ENCODE measurements around the gene ARL6IP6. TPM values are rescaled to one million over a fixed set of nuclear protein-coding genes. Genes with fewer than 3 reads are reported as not detected.

ARL6IP6 gene
- total and polyA plus RNA-seq, 4 donors: 19.0 to 59.5 (median 34.2) TPM

GRCh38 chr2:152766928-152767327, 48.5 kb downstream of the ARL6IP6 start:
- H3K27ac ChIP-seq (ENCODE audit: low read depth, low read length): no peak overlapping the region
- H3K4me1 ChIP-seq (ENCODE audit: control insufficient read depth, insufficient read depth, low read length): no peaks in the 10 kb centered on the region
- H3K36me3 ChIP-seq (ENCODE audit: control insufficient read depth, insufficient read depth, low read length): no peaks in the 10 kb centered on the region
- no CpG with 5 or more reads among the region's 1 CpG for WGBS (ENCODE audit: insufficient coverage)
- no peaks in the 10 kb centered on the region for H3K27me3 ChIP-seq (ENCODE audit: control insufficient read depth, insufficient read depth, low read length)
- H3K4me3 ChIP-seq (ENCODE audit: low read depth, low read length): no peak overlapping the region
- H3K9me3 ChIP-seq (ENCODE audit: control insufficient read depth, insufficient read depth, low read length): no peaks in the 10 kb centered on the region
- DNase-seq (ENCODE audit: low read depth in 4 of 6, low spot score in 6 of 6): no peak

GRCh38 chr2:152781175-152781574, 62.8 kb downstream of the ARL6IP6 start:
- no peak overlapping the region for H3K27ac ChIP-seq (ENCODE audit: low read depth, low read length)
- WGBS (ENCODE audit: insufficient coverage): 40% methylated on average over 3 of the region's 3 CpGs
- peak in 5 of 6 donors; percentile 17 to 65 (median 32) for DNase-seq (ENCODE audit: low read depth in 4 of 6, low spot score in 6 of 6)
- no peaks in the 10 kb centered on the region for H3K9me3 ChIP-seq (ENCODE audit: control insufficient read depth, insufficient read depth, low read length)
- no peaks in the 10 kb centered on the region for H3K36me3 ChIP-seq (ENCODE audit: control insufficient read depth, insufficient read depth, low read length)
- H3K4me3 ChIP-seq (ENCODE audit: low read depth, low read length): no peak overlapping the region
- H3K4me1 ChIP-seq (ENCODE audit: control insufficient read depth, insufficient read depth, low read length): no peaks in the 10 kb centered on the region
- H3K27me3 ChIP-seq (ENCODE audit: control insufficient read depth, insufficient read depth, low read length): no peaks in the 10 kb centered on the region

GRCh38 chr2:152782171-152782570, 63.8 kb downstream of the ARL6IP6 start:
- Histone ChIP-seq H3K36me3 (ENCODE audit: control insufficient read depth, insufficient read depth, low read length) (no peaks in the 10 kb centered on the region), H3K27ac (ENCODE audit: low read depth, low read length) (no peak overlapping the region), H3K4me1 (ENCODE audit: control insufficient read depth, insufficient read depth, low read length) (no peaks in the 10 kb centered on the region), H3K4me3 (ENCODE audit: low read depth, low read length) (no peak overlapping the region), H3K27me3 (ENCODE audit: control insufficient read depth, insufficient read depth, low read length) (no peaks in the 10 kb centered on the region), H3K9me3 (ENCODE audit: control insufficient read depth, insufficient read depth, low read length) (no peaks in the 10 kb centered on the region)
- 83% methylated on average over 2 of the region's 2 CpGs for WGBS (ENCODE audit: insufficient coverage)
- DNase-seq (ENCODE audit: low read depth in 4 of 6, low spot score in 6 of 6): no peak

- Histone ChIP-seq H3K27ac (ENCODE audit: low read depth, low read length) (no peak overlapping the region), H3K4me3 (ENCODE audit: low read depth, low read length) (no peak overlapping the region), H3K4me1 (ENCODE audit: control insufficient read depth, insufficient read depth, low read length) (no peaks in the 10 kb centered on the region), H3K9me3 (ENCODE audit: control insufficient read depth, insufficient read depth, low read length) (peaks cover 1% of the 10 kb centered on the region), H3K27me3 (ENCODE audit: control insufficient read depth, insufficient read depth, low read length) (no peaks in the 10 kb centered on the region), H3K36me3 (ENCODE audit: control insufficient read depth, insufficient read depth, low read length) (no peaks in the 10 kb centered on the region)
- peak in 1 of 6 donors; percentile 9 for DNase-seq (ENCODE audit: low read depth in 4 of 6, low spot score in 6 of 6)
- 94% methylated on average over 3 of the region's 9 CpGs for WGBS (ENCODE audit: insufficient coverage)
These were observed 72.5 kb downstream of the ARL6IP6 start for GRCh38 chr2:152790883-152791282.

- H3K9me3 ChIP-seq (ENCODE audit: control insufficient read depth, insufficient read depth, low read length): peaks cover 1% of the 10 kb centered on the region
- no peak overlapping the region for H3K4me3 ChIP-seq (ENCODE audit: low read depth, low read length)
- H3K4me1 ChIP-seq (ENCODE audit: control insufficient read depth, insufficient read depth, low read length): no peaks in the 10 kb centered on the region
- no peak overlapping the region for H3K27ac ChIP-seq (ENCODE audit: low read depth, low read length)
- no CpG with 5 or more reads among the region's 3 CpGs for WGBS (ENCODE audit: insufficient coverage)
- H3K27me3 ChIP-seq (ENCODE audit: control insufficient read depth, insufficient read depth, low read length): no peaks in the 10 kb centered on the region
- no peak for DNase-seq (ENCODE audit: low read depth in 4 of 6, low spot score in 6 of 6)
- H3K36me3 ChIP-seq (ENCODE audit: control insufficient read depth, insufficient read depth, low read length): no peaks in the 10 kb centered on the region
These were observed 73.6 kb downstream of the ARL6IP6 start for GRCh38 chr2:152791979-152792378.

- Histone ChIP-seq H3K4me1 (ENCODE audit: control insufficient read depth, insufficient read depth, low read length) (no peaks in the 10 kb centered on the region), H3K27ac (ENCODE audit: low read depth, low read length) (no peak overlapping the region), H3K9me3 (ENCODE audit: control insufficient read depth, insufficient read depth, low read length) (no peaks in the 10 kb centered on the region), H3K36me3 (ENCODE audit: control insufficient read depth, insufficient read depth, low read length) (no peaks in the 10 kb centered on the region), H3K4me3 (ENCODE audit: low read depth, low read length) (no peak overlapping the region), H3K27me3 (ENCODE audit: control insufficient read depth, insufficient read depth, low read length) (no peaks in the 10 kb centered on the region)
- WGBS (ENCODE audit: insufficient coverage): 93% methylated on average over 2 of the region's 4 CpGs
- DNase-seq (ENCODE audit: low read depth in 4 of 6, low spot score in 6 of 6): no peak
These were observed 74.6 kb downstream of the ARL6IP6 start for GRCh38 chr2:152792974-152793373.

GRCh38 chr2:152796941-152797340, 78.5 kb downstream of the ARL6IP6 start:
- Histone ChIP-seq H3K4me3 (ENCODE audit: low read depth, low read length) (no peak overlapping the region), H3K27me3 (ENCODE audit: control insufficient read depth, insufficient read depth, low read length) (no peaks in the 10 kb centered on the region), H3K9me3 (ENCODE audit: control insufficient read depth, insufficient read depth, low read length) (no peaks in the 10 kb centered on the region), H3K27ac (ENCODE audit: low read depth, low read length) (no peak overlapping the region), H3K4me1 (ENCODE audit: control insufficient read depth, insufficient read depth, low read length) (no peaks in the 10 kb centered on the region), H3K36me3 (ENCODE audit: control insufficient read depth, insufficient read depth, low read length) (no peaks in the 10 kb centered on the region)
- no CpG with 5 or more reads among the region's 1 CpG for WGBS (ENCODE audit: insufficient coverage)
- peak in 1 of 6 donors; percentile 61 for DNase-seq (ENCODE audit: low read depth in 4 of 6, low spot score in 6 of 6)

- H3K9me3 ChIP-seq (ENCODE audit: control insufficient read depth, insufficient read depth, low read length): no peaks in the 10 kb centered on the region
- no peak overlapping the region for H3K4me3 ChIP-seq (ENCODE audit: low read depth, low read length)
- WGBS (ENCODE audit: insufficient coverage): 96% methylated on average over 22 of the region's 29 CpGs
- no peak overlapping the region for H3K27ac ChIP-seq (ENCODE audit: low read depth, low read length)
- no peaks in the 10 kb centered on the region for H3K27me3 ChIP-seq (ENCODE audit: control insufficient read depth, insufficient read depth, low read length)
- DNase-seq (ENCODE audit: low read depth in 4 of 6, low spot score in 6 of 6): no peak
- no peaks in the 10 kb centered on the region for H3K36me3 ChIP-seq (ENCODE audit: control insufficient read depth, insufficient read depth, low read length)
- no peaks in the 10 kb centered on the region for H3K4me1 ChIP-seq (ENCODE audit: control insufficient read depth, insufficient read depth, low read length)
These were observed 86.4 kb downstream of the ARL6IP6 start for GRCh38 chr2:152804687-152805408.

- Histone ChIP-seq H3K27me3 (ENCODE audit: control insufficient read depth, insufficient read depth, low read length) (no peaks in the 10 kb centered on the region), H3K4me3 (ENCODE audit: low read depth, low read length) (no peak overlapping the region), H3K4me1 (ENCODE audit: control insufficient read depth, insufficient read depth, low read length) (no peaks in the 10 kb centered on the region), H3K27ac (ENCODE audit: low read depth, low read length) (no peak overlapping the region), H3K9me3 (ENCODE audit: control insufficient read depth, insufficient read depth, low read length) (peaks cover 3% of the 10 kb centered on the region), H3K36me3 (ENCODE audit: control insufficient read depth, insufficient read depth, low read length) (no peaks in the 10 kb centered on the region)
- WGBS (ENCODE audit: insufficient coverage): no CpG with 5 or more reads among the region's 3 CpGs
- DNase-seq (ENCODE audit: low read depth in 4 of 6, low spot score in 6 of 6): no peak
These were observed 93.5 kb downstream of the ARL6IP6 start for GRCh38 chr2:152811916-152812315.

All from spinal cord (tissue), 10 donors.